OCI-LY1 (cell line): ENCODE measurements around the gene SLC17A9.

Experiments used
- CTCF ChIP-seq: fragments of 200-600 bp; sonication (generic), shearing (Covaris generic); IDR thresholded peaks from 2 replicates; pipeline ENCODE4 v1.5.1; 2017; ENCODE audit warnings: mild to moderate bottlenecking, antibody characterized with exemption, low read length, moderate library complexity, mixed read lengths
- EZH2 ChIP-seq: fragments of 200-600 bp; sonication (generic), shearing (Covaris generic); IDR thresholded peaks from 2 replicates; pipeline ENCODE4 v1.8.0; 2017; ENCODE audit warnings: borderline replicate concordance, mixed run types, mild to moderate bottlenecking, antibody characterized with exemption, low read length, moderate library complexity, mixed read lengths

GRCh38 chr20:62958388-62959100 lies 6.0 kb downstream of the SLC17A9 start:
- TF ChIP-seq CTCF, result no peak
- TF ChIP-seq EZH2, result no peak
